HCT116 (cell line): ENCODE results near the gene CTSZ. TPM values are rescaled to one million over a fixed set of nuclear protein-coding genes. Genes with fewer than 3 reads are reported as not detected.

Experiments used
- ATAC-seq: fragments of 200-7000 bp; cut with Tn5 transposase; 2 replicates; pipeline ENCODE4 v1.9.1; 2020; ENCODE audit warnings: mild to moderate bottlenecking, moderate library complexity
- BruUV-seq: library from RNA; stranded (reverse); fragments of 400-500 nt; replicated peaks from 2 replicates; lab custom pipeline; 2021; lab: Mats Ljungman, UMichigan
- CTCF ChIA-PET: fragments of 300-600 bp; sonication (Branson Sonifier 250); formaldehyde crosslinking; loops from one replicate; lab custom pipeline; 2021; ENCODE audit warnings: antibody characterized with exemption; lab: Charles Lee
- POLR2A ChIA-PET: fragments of 300-600, 350-600 bp; sonication (Branson Sonifier 250); formaldehyde crosslinking; loops from one replicate; lab custom pipeline; 2021; ENCODE audit warnings: antibody characterized with exemption; lab: Charles Lee
- RAD21 ChIA-PET, 2 experiments: fragments of 300-600 bp; sonication (Branson Sonifier 250); formaldehyde crosslinking; loops; one replicate each; lab custom pipeline; 2023; ENCODE audit warnings: low total read pairs in 2 of 2; ENCODE audit not compliant: uncharacterized antibody in 2 of 2, unreplicated experiment in 2 of 2, low non-redundant PET in 1 of 2; lab: Charles Lee
- DNase-seq: peaks from one replicate; pipeline ENCODE4 v3.0.0-alpha.2; 2010; ENCODE audit warnings: low read depth, low spot score
- H2AFZ ChIP-seq: fragments of 200-600 bp; shearing (Covaris generic), sonication (generic); 2 replicates; pipeline ENCODE4 v1.6.1; 2017; ENCODE audit warnings: low read depth, mixed run types, mixed read lengths, antibody characterized with exemption, low read length; ENCODE audit not compliant: poor library complexity, severe bottlenecking
- H3K27ac ChIP-seq: 2 replicates; pipeline ENCODE4 v1.5.1; 2012; ENCODE audit warnings: low read depth, low read length
- H3K27me3 ChIP-seq: fragments of 200-600 bp; sonication (generic); 2 replicates; pipeline ENCODE4 v1.6.1; 2016; ENCODE audit warnings: mixed run types, low read length, mixed read lengths; ENCODE audit not compliant: insufficient read depth
- H3K36me3 ChIP-seq, 2 experiments: fragments of 200-500 bp in 1 of 2; fragments of 200-600 bp in 1 of 2; sonication (Bioruptor generic) in 1 of 2; sonication (generic) in 1 of 2; 2 replicates each; pipeline versions ENCODE4 v1.5.1 to v1.6.1; 2014 to 2016; ENCODE audit warnings: low read length in 2 of 2, inconsistent platforms in 1 of 2, mixed read lengths in 1 of 2, mixed run types in 1 of 2; ENCODE audit not compliant: insufficient read depth in 2 of 2, control insufficient read depth in 1 of 2
- H3K4me1 ChIP-seq, 2 experiments: fragments of 200-600 bp in 1 of 2; sonication (generic) in 1 of 2; 2 replicates each; pipeline versions ENCODE4 v1.5.1 to v1.6.1; 2012 to 2017; ENCODE audit warnings: low read length in 2 of 2, inconsistent platforms in 1 of 2, mild to moderate bottlenecking in 1 of 2, mixed read lengths in 1 of 2, mixed run types in 1 of 2, moderate library complexity in 1 of 2; ENCODE audit not compliant: insufficient read depth in 2 of 2, control insufficient read depth in 1 of 2
- H3K4me2 ChIP-seq: fragments of 200-600 bp; sonication (generic); 2 replicates; pipeline ENCODE4 v1.6.1; 2017; ENCODE audit warnings: mixed run types, low read length, mixed read lengths
- H3K4me3 ChIP-seq, 2 experiments: fragments of 200-600 bp in 1 of 2; sonication (generic) in 1 of 2; replicated peaks in 1 of 2; 2 replicates each; pipeline ENCODE4 v1.5.1; 2011 to 2016; ENCODE audit warnings: low read length in 2 of 2, control low read depth in 1 of 2, low read depth in 1 of 2, mild to moderate bottlenecking in 1 of 2, mixed read lengths in 1 of 2, mixed run types in 1 of 2
- H3K79me2 ChIP-seq: fragments of 200-600 bp; sonication (generic); 2 replicates; pipeline ENCODE4 v1.6.1; 2017; ENCODE audit warnings: mild to moderate bottlenecking, mixed run types, low read length, moderate library complexity, mixed read lengths; ENCODE audit not compliant: insufficient read depth
- H3K9ac ChIP-seq: fragments of 200-600 bp; sonication (generic); 2 replicates; pipeline ENCODE4 v1.6.1; 2016; ENCODE audit warnings: low read length, mixed read lengths
- H3K9me2 ChIP-seq: fragments of 200-600 bp; sonication (generic), shearing (Covaris generic); 2 replicates; pipeline ENCODE4 v1.6.1; 2017; ENCODE audit warnings: mixed run types, mild to moderate bottlenecking, moderate library complexity; ENCODE audit not compliant: insufficient read depth
- H3K9me3 ChIP-seq, 2 experiments: fragments of 200-500 bp in 1 of 2; fragments of 200-600 bp in 1 of 2; sonication (Bioruptor generic) in 1 of 2; sonication (generic) in 1 of 2; 2 replicates each; pipeline ENCODE4 v1.6.1; 2014 to 2017; ENCODE audit warnings: low read length in 2 of 2, mixed read lengths in 2 of 2, inconsistent platforms in 1 of 2, low read depth in 1 of 2, mild to moderate bottlenecking in 1 of 2, mixed run types in 1 of 2, moderate library complexity in 1 of 2; ENCODE audit not compliant: control insufficient read depth in 1 of 2, insufficient read depth in 1 of 2
- H4K20me1 ChIP-seq: fragments of 200-600 bp; sonication (generic), shearing (Covaris generic); 2 replicates; pipeline ENCODE4 v1.6.1; 2017; ENCODE audit warnings: mixed run types, mild to moderate bottlenecking, moderate library complexity; ENCODE audit not compliant: insufficient read depth
- POLR2A ChIP-seq: IDR thresholded peaks from 2 replicates; pipeline ENCODE4 v1.7.0; 2011; ENCODE audit warnings: borderline replicate concordance; ENCODE audit not compliant: insufficient read depth, insufficient read length; ENCODE audit errors: extremely low read depth
- RAD21 ChIP-seq: IDR thresholded peaks from 2 replicates; pipeline ENCODE4 v1.6.1; 2012; ENCODE audit warnings: low read depth, mild to moderate bottlenecking
- SIN3A ChIP-seq: IDR thresholded peaks from 2 replicates; pipeline ENCODE4 v1.6.1; 2012; ENCODE audit warnings: low read depth
- TCF7L2 ChIP-seq: IDR thresholded peaks from 2 replicates; pipeline ENCODE4 v1.7.0; 2011; ENCODE audit warnings: borderline replicate concordance, inconsistent platforms; ENCODE audit not compliant: insufficient read depth, insufficient read length; ENCODE audit errors: extremely low read depth
- ZBTB33 ChIP-seq: IDR thresholded peaks from 2 replicates; pipeline ENCODE4 v1.6.1; 2011; ENCODE audit warnings: mild to moderate bottlenecking, low read length, moderate library complexity; ENCODE audit not compliant: insufficient replicate concordance; ENCODE audit errors: extremely low read depth
- intact Hi-C: fragments of 100-400 bp; cut with micrococcal nuclease; formaldehyde crosslinking; loops from 2 replicates; pipeline ENCODE4 v1.10.0; 2022
- total RNA-seq: library from RNA; stranded (reverse); gene quantifications from one replicate; pipeline ENCODE4 v1.2.1, GENCODE V29; 2021; ENCODE audit not compliant: unreplicated experiment
- TF ChIP-seq, protein P1 (sequence below): IDR thresholded peaks from 2 replicates; pipeline ENCODE4 v1.6.1; 2012
- TF ChIP-seq, protein P2 (sequence below): IDR thresholded peaks from 2 replicates; pipeline ENCODE4 v1.6.1; 2012; ENCODE audit warnings: low read depth

CTSZ gene
- total RNA-seq, 1 experiment from 2014 or later: 100 TPM

GRCh38 chr20:58956078-58956477, 51.0 kb downstream of the CTSZ start:
- H3K9ac ChIP-seq: no peak overlapping the region
- ChIA-PET RAD21 (interaction anchor here in 1 of 2 experiments (0.6 kb wide), 1 partner anchor 161 kb away, joined by 3 read pairs; no protein-coding TSS in a partner anchor), POLR2A (no interaction called here)
- H3K27me3 ChIP-seq: no peaks in the 10 kb centered on the region
- H3K36me3 ChIP-seq: no peaks in the 10 kb centered on the region
- H3K9me2 ChIP-seq: no peaks in the 10 kb centered on the region
- no peak for ATAC-seq
- no peaks in the 10 kb centered on the region for H3K79me2 ChIP-seq
- no peak overlapping the region for H3K4me2 ChIP-seq
- DNase-seq: no peak
- H3K4me1 ChIP-seq: no peaks in the 10 kb centered on the region
- no peaks in the 10 kb centered on the region for H4K20me1 ChIP-seq
- no peak overlapping the region for H3K4me3 ChIP-seq
- no peak overlapping the region for H2AFZ ChIP-seq
- BruUV-seq: no TSS peak
- TF ChIP-seq RAD21 (no peak), POLR2A (no peak), ZBTB33 (no peak), TCF7L2 (no peak), SIN3A (no peak)
- TF ChIP-seq, protein P1, sequence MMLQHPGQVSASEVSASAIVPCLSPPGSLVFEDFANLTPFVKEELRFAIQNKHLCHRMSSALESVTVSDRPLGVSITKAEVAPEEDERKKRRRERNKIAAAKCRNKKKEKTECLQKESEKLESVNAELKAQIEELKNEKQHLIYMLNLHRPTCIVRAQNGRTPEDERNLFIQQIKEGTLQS: no peak
- TF ChIP-seq, protein P2, sequence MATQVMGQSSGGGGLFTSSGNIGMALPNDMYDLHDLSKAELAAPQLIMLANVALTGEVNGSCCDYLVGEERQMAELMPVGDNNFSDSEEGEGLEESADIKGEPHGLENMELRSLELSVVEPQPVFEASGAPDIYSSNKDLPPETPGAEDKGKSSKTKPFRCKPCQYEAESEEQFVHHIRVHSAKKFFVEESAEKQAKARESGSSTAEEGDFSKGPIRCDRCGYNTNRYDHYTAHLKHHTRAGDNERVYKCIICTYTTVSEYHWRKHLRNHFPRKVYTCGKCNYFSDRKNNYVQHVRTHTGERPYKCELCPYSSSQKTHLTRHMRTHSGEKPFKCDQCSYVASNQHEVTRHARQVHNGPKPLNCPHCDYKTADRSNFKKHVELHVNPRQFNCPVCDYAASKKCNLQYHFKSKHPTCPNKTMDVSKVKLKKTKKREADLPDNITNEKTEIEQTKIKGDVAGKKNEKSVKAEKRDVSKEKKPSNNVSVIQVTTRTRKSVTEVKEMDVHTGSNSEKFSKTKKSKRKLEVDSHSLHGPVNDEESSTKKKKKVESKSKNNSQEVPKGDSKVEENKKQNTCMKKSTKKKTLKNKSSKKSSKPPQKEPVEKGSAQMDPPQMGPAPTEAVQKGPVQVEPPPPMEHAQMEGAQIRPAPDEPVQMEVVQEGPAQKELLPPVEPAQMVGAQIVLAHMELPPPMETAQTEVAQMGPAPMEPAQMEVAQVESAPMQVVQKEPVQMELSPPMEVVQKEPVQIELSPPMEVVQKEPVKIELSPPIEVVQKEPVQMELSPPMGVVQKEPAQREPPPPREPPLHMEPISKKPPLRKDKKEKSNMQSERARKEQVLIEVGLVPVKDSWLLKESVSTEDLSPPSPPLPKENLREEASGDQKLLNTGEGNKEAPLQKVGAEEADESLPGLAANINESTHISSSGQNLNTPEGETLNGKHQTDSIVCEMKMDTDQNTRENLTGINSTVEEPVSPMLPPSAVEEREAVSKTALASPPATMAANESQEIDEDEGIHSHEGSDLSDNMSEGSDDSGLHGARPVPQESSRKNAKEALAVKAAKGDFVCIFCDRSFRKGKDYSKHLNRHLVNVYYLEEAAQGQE: no peak
- TF ChIP-seq, all 23 proteins: peak for 0
- intact Hi-C loops: no loop called here
- Histone ChIP-seq H3K9me3 (no peaks in the 10 kb centered on the region), H3K27ac (no peak overlapping the region)
- CTCF ChIA-PET: no interaction called here
